Epithelial cell of proximal tubule (primary cell): ENCODE data around the gene ARHGEF5. TPM values are rescaled to one million over a fixed set of nuclear protein-coding genes. Genes with fewer than 3 reads are reported as not detected.

Experiments used
- DNase-seq: peaks from one replicate; pipeline ENCODE4 v3.0.0-alpha.2; 2011; ENCODE audit warnings: low read depth
- H3K4me3 ChIP-seq: 2 replicates; pipeline ENCODE4 v1.5.1; 2011; ENCODE audit warnings: low read depth, mild to moderate bottlenecking, low read length
- total RNA-seq: library from RNA; depleted of rRNA; stranded (reverse); fragments of >200 nt; gene quantifications from 2 replicates; pipeline ENCODE4 v1.2.3, GENCODE V29; 2015
- TF ChIP-seq, protein P1 (sequence below): conservative IDR thresholded peaks from 2 replicates; pipeline ENCODE4 v1.5.1; 2012; ENCODE audit warnings: low read depth, mild to moderate bottlenecking, low read length

The ARHGEF5 gene
- total RNA-seq, 1 donor from 2014 or later: 34.5 TPM

DNA sequence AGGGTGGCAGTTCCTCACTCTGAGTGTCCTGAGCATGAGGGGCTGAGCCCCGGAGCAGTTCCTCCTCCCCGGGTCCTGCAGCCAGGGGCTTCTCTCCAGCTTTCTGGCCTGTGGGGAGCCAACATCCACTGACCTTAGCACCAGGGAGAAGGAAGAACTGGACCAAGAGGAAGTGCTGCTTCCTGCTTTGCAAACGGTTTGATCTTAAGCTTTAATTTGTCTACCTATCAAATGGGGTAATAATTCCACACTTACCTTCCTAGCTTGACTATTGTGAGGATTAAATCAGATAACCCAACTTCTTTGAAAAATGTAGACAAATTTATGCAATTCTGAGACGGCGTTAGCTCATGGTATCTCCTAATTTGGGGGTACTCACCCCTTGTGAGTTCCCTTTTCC lies 46.3 kb downstream of the ARHGEF5 start:
- TF ChIP-seq, protein P1, sequence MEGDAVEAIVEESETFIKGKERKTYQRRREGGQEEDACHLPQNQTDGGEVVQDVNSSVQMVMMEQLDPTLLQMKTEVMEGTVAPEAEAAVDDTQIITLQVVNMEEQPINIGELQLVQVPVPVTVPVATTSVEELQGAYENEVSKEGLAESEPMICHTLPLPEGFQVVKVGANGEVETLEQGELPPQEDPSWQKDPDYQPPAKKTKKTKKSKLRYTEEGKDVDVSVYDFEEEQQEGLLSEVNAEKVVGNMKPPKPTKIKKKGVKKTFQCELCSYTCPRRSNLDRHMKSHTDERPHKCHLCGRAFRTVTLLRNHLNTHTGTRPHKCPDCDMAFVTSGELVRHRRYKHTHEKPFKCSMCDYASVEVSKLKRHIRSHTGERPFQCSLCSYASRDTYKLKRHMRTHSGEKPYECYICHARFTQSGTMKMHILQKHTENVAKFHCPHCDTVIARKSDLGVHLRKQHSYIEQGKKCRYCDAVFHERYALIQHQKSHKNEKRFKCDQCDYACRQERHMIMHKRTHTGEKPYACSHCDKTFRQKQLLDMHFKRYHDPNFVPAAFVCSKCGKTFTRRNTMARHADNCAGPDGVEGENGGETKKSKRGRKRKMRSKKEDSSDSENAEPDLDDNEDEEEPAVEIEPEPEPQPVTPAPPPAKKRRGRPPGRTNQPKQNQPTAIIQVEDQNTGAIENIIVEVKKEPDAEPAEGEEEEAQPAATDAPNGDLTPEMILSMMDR: no peak
- DNase-seq: no peak

DNA sequence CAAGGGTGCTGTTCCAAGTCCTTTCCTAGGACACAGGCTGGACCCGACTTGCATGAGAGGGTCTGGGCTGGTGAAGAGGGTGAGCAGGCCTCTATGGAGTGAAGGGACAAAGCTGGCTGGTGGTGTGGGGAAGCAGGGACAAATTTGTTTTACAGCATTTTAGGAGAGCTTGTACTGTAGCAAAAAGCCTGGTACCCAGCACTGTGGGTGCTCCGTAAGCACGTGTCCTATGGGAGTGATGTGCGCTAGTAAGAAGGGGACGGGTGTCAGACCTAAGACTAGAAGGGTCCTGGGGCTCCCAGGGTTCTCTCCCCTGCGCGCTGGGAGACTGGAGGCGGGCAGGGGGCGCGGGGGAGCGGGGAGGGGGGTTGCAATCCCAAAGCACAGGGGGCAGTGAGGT lies 47.9 kb downstream of the ARHGEF5 start:
- no peak overlapping the region for H3K4me3 ChIP-seq
- no peak for DNase-seq
- TF ChIP-seq, protein P1: no peak

More for the DNA sequence above, 46.3 kb downstream of the ARHGEF5 start:
- H3K4me3 ChIP-seq: no peak overlapping the region

DNA sequence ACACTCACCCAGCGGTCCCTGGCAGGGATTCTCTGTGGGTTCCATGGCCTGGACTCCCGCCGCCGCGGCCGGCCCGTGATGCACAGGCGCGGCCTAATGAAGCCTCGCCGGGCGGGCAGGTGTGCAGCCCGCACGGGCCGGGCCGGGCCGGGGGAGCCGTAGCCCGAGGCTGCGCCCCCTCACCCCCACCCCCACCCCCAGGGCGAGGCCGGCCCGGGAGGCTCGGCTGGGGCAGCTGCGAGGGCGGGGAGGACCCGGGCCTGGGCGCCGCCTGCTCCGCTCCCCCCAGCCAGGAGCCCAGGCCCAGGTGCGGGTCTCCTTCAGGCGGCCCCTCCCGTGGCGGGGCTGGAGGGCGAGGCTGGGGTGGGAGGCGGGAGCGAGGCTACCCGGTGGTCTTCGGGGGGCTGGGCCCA lies 48.5 kb downstream of the ARHGEF5 start, which contains the start of gene NOBOX:
Gene NOBOX, minus strand, starts transcription at position 45 of the 413 bp plus-strand sequence.
- TF ChIP-seq, protein P1: no peak
- DNase-seq: no peak
- H3K4me3 ChIP-seq: no peak within 1 kb of the TSS

DNA sequence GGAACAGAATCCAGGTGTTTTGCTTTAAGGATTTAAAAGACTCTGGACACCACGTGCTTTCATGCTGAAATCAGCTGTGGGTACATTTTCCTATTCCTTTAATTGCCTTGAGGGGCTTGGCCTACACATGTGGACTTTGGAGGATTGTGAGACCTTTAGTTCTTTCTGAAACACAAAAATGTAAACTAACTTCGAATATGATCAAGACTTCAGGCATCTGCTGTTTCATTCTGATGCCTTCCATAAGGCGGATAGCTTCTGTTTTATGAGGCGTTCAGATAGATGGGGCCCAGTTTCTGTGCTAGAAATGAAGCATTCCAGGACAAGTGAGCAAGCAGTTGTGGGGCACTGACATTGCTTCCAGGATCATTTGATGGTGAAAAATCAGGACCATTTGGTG lies 49.7 kb downstream of the ARHGEF5 start:
- DNase-seq: no peak
- H3K4me3 ChIP-seq: no peak overlapping the region
- TF ChIP-seq, protein P1: no peak

DNA sequence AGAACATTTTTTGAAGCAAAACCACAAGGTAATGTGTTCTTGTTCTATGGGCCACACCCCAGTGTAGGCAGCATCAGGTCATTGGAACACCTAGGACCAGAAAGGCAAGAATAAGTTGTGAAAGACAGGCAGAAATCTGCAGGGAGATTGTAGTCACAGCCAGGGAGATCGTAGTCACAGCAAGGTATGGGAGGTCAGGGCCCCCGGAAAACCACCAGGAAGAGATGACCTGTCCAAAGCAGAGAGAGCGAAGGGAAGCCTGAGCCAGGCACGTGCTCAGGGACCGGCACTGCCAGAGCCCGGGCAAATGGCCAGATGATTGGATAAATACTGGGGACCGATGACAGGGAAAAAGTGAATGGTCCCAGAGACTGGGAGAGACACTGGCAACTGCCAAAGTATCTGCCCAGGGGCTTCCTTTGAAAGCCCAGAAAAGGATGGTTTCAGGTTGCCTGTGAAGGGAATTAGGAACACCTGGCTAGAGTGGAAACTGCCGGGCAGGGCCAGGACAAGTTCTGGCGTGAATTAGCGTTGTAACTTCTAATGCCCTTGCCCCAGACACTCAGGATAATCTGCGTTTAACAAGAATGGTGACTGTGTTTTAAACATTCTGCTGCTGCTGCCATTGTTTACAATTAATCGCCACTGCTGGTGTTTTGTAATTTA lies 52.2 kb downstream of the ARHGEF5 start:
- no peak for DNase-seq
- TF ChIP-seq, protein P1: no peak
- no peak overlapping the region for H3K4me3 ChIP-seq

DNA sequence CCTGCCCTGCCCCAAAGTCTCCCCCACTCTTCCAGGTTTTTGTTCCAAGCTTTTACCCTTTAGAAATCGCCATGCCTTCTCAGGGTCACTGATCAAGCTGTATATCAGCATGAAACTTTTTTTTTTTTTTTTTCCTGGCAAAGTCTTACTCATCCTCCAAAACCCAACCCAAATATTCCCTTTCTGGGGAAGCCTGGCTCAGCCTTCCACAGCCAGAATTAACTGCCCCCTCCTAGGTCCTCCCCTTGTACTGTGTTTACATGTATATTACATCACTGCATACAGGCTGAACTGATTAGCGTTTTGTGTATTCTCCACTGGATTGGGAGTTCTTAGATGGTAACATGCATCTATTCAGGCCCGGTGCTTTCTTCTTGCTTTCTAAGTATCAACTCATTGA lies 52.9 kb downstream of the ARHGEF5 start:
- TF ChIP-seq, protein P1: no peak
- no peak overlapping the region for H3K4me3 ChIP-seq
- no peak for DNase-seq

DNA sequence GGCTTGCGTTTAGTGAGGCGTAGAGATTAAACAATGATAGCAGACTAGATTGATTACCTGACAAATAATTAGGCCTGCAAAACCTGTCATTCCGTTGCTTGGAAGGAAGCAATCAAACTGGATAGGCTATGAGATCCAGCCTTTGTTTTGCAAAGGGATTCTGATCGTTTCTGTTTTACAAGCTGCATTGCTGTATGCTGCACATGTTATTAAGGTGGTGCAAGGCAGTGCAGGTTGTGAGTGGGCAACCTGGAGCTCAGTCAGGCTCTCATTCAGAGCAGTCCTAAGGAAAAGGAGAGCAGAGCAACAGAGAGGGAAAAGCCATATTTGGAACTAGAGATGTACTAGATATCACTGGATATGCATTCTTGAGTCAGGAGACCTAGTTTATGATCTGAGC lies 55.2 kb downstream of the ARHGEF5 start:
- TF ChIP-seq, protein P1: no peak
- no peak overlapping the region for H3K4me3 ChIP-seq
- DNase-seq: no peak
